ENCODE data around the gene UIMC1. TPM values are rescaled to one million over a fixed set of nuclear protein-coding genes. Genes with fewer than 3 reads are reported as not detected.

The UIMC1 gene
- total RNA-seq, 4 donors from 2014 or later, result 12.3 to 93.2 (median 50.0) TPM

GRCh38 chr5:177015156-177015555 lies 8.6 kb upstream of the UIMC1 start:
- no peak for TF ChIP-seq POLR2A (IDR thresholded peaks at IDR 0.05)
- no peak for TF ChIP-seq CTCF (IDR thresholded peaks at IDR 0.05)
- Histone ChIP-seq H3K4me1 (no peaks in the 10 kb centered on the region), H3K27ac (no peak overlapping the region), H3K27me3 (no peaks in the 10 kb centered on the region), H3K4me3 (no peak overlapping the region), H3K9me3 (no peaks in the 10 kb centered on the region), H3K36me3 (no peaks in the 10 kb centered on the region)
- no peak for DNase-seq
- intact Hi-C loops (cut with DNase I; ENCODE audit: low total_unique reads), result no loop called here

DNA sequence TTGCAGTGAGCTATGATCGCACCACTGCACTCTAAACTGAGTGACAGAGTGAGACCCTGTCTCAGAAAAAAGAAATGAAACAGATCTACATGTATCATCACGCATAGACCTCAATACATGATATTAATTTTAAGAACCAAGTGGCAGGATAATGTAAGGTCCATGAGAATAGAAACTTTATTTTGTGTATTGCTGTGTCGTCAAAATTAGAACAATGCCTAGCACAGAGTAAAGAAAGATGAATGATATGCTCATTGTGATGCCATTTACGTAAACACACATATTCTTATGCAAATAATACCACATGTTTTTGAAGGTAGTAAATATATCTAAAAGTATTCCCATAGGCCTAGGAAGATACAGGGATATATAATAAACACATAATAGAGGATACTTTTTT lies 3.6 kb upstream of the UIMC1 start:
- Histone ChIP-seq H3K4me1 (no peaks in the 10 kb centered on the region), H3K36me3 (no peaks in the 10 kb centered on the region), H3K4me3 (no peak overlapping the region), H3K27ac (no peak overlapping the region), H3K9me3 (no peaks in the 10 kb centered on the region), H3K27me3 (no peaks in the 10 kb centered on the region)
- intact Hi-C loops (cut with DNase I; ENCODE audit: low total_unique reads), result no loop called here
- DNase-seq, result no peak
- TF ChIP-seq CTCF (IDR thresholded peaks at IDR 0.05) (no peak), POLR2A (IDR thresholded peaks at IDR 0.05) (no peak)

DNA sequence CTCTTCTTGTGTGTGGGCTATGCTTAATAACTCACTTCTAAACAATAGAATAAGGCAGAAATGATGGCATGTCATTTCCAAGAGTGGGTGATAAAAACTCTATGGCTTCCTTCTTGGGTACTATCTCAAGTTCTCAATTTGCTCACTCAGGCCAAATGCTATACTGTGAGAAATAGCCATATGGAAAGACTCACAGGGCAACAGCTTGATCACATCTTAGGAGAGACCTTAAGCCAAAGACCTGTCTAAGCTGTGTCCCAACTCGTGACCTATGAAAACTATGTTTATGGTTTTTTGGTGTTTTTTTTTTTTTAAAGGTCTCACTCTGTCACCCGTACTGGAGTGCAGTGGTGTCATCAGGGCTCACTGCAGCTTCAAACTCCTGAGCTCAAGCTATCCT lies 2.1 kb upstream of the UIMC1 start:
- no peak overlapping the region for H3K4me3 ChIP-seq
- no peaks in the 10 kb centered on the region for H3K9me3 ChIP-seq
- intact Hi-C loops (cut with DNase I; ENCODE audit: low total_unique reads), result no loop called here
- peaks cover 0 to 4% of the 10 kb centered on the region in 2 donors for H3K4me1 ChIP-seq
- no peaks in the 10 kb centered on the region for H3K36me3 ChIP-seq
- no peak for DNase-seq
- no peak for TF ChIP-seq CTCF (IDR thresholded peaks at IDR 0.05)
- TF ChIP-seq POLR2A (IDR thresholded peaks at IDR 0.05), result no peak
- H3K27ac ChIP-seq, result no peak overlapping the region
- no peaks in the 10 kb centered on the region for H3K27me3 ChIP-seq

GRCh38 chr5:177005619-177006264 lies 837 bp downstream of the UIMC1 start:
- TF ChIP-seq CTCF (IDR thresholded peaks at IDR 0.05) (peak; percentile 38 to 73 (median 48)), POLR2A (IDR thresholded peaks at IDR 0.05) (no peak)
- Histone ChIP-seq H3K27me3 (no peaks in the 10 kb centered on the region), H3K4me1 (peaks cover 0 to 5% of the 10 kb centered on the region in 2 donors), H3K27ac (peak overlapping the region; percentile 91 to 95), H3K36me3 (no peaks in the 10 kb centered on the region), H3K9me3 (no peaks in the 10 kb centered on the region), H3K4me3 (peak overlapping the region; percentile 64 to 93)
- intact Hi-C loops (cut with DNase I; ENCODE audit: low total_unique reads), result no loop called here
- peak; percentile 57 to 76 for DNase-seq

- no peak for DNase-seq
- TF ChIP-seq CTCF (IDR thresholded peaks at IDR 0.05), result no peak
- no peak for TF ChIP-seq POLR2A (IDR thresholded peaks at IDR 0.05)
- intact Hi-C loops (cut with DNase I; ENCODE audit: low total_unique reads), result no loop called here
Measured at GRCh38 chr5:177004961-177005360, 1.6 kb downstream of the UIMC1 start.

More at GRCh38 chr5:177004961-177005360, 1.6 kb downstream of the UIMC1 start:
- H3K4me3 ChIP-seq, result peak overlapping the region in 1 of 2 donors; percentile 64
- H3K36me3 ChIP-seq, result no peaks in the 10 kb centered on the region
- H3K9me3 ChIP-seq, result no peaks in the 10 kb centered on the region
- no peak overlapping the region for H3K27ac ChIP-seq
- peaks cover 0 to 5% of the 10 kb centered on the region in 2 donors for H3K4me1 ChIP-seq
- no peaks in the 10 kb centered on the region for H3K27me3 ChIP-seq
